HuH-7 (cell line): ENCODE measurements around the gene ZNF385D.
"Not testable (repeated sequence)": the region's sequence is repeated elsewhere in the genome, so short reads cannot be mapped to it uniquely, and the experiment has no call there.

Experiments used
- DNase-seq: peaks from one replicate; pipeline ENCODE4 v3.0.0; 2011; ENCODE audit warnings: low spot score

The ZNF385D gene

GRCh38 chr3:21446027-21446426 lies 305.0 kb downstream of the ZNF385D start:
- DNase-seq, result no peak

GRCh38 chr3:21441821-21442220 lies 309.2 kb downstream of the ZNF385D start:
- no peak for DNase-seq

DNA sequence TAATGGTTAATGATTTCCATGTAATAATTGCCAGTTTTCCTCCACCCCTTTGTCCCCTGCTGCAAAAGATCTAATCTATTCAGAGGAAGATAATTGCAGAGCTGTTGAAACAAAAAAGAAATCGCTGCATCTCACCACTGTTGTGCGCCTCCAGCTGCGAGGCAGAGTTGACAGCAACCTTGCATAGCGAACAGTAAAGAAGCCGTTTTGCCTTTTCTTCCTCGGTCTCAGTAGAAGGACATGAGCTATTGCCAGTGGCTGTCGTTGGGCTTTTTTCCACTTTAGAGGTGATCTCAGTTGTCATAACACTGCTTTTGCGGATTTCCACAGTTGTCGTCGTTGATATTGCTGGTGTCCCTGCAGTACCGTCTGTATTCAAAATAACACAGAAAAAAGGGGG lies 314.2 kb downstream of the ZNF385D start:
- no peak for DNase-seq

DNA sequence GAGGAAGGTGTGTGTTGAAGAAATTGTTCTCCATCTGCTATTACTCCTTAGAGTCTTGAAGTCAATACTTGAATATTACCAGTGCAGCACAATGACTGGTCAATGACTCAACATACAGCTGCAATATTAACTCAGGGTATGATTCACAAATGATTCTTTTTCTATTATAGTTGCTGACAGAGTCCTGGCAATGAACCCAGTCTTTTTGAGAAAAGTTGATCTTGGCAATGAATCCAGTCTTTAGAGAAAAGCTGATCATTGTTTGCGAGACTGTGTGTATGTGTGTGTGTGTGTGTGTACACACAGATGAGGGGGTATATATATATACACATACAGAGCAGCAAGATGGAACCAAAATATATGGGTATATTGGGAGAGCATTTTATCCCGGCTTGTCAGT lies 315.1 kb downstream of the ZNF385D start:
- DNase-seq, result no peak

DNA sequence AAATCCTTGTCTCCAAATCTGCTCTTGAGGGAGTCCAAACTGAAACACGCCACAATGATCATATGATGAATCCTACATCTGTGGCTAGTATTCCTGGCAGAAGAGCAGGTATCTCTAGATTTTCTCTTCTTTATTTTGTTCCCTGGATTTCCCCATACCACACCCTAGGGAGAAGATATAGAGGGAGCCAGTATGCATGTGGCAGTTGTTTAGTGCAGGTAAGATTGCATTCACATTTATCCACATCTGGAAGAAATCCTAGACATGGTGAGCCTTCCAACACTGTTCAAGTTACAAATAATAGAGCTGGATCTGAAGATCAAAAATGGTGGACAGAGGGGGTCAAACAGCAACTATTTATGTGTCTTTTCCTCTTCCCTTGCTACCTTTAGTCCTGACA lies 316.7 kb downstream of the ZNF385D start:
- DNase-seq, result no peak

- DNase-seq, result no peak
Observed at GRCh38 chr3:21433751-21434150, 317.3 kb downstream of the ZNF385D start.

- no peak for DNase-seq
Observed at GRCh38 chr3:21426920-21427319, 324.1 kb downstream of the ZNF385D start.

GRCh38 chr3:21425715-21426114 lies 325.3 kb downstream of the ZNF385D start:
- no peak for DNase-seq

DNA sequence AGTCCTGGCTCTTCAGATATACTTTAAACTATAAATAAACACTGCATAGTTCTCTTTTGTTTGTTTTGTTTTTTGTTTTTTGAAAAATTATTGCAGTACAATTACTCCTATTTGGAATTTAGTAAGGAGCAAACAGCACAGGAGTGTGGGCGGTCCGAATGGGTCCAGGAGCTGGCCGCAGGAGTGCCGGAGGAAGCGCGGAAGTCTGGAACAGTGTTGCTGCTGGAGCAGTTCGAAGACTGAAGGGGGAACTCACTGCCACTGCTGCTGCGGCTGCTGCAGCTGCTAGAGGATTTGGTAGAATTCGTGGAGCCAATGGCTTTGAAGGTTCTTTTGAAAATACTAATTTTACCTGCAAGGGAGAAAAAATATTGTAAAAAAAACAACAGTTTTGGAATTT lies 329.9 kb downstream of the ZNF385D start:
- DNase-seq, result no peak

GRCh38 chr3:21417991-21418390 lies 333.0 kb downstream of the ZNF385D start:
- no peak for DNase-seq

GRCh38 chr3:21414506-21414905 lies 336.5 kb downstream of the ZNF385D start:
- no peak for DNase-seq

- DNase-seq, result no peak
Observed at GRCh38 chr3:21411058-21411457, 340.0 kb downstream of the ZNF385D start.

DNA sequence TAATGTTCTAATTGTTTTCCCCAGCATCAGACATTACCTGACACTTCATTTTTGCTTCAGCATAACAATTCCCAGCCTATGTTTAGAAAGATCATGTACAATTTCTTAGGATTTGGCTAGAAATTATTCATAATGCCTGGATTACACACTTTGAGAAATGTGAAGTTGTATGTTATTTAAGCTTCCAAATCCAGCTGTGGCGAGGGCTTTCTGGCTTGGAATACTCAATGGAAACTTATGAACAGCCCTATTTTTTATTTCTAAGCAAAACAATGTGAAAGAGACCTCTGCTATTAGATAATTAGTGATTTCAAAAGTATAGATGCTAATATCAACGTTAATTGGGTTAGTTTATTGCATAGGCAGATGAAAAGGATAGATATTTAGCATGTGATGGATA lies 341.6 kb downstream of the ZNF385D start:
- no peak for DNase-seq

DNA sequence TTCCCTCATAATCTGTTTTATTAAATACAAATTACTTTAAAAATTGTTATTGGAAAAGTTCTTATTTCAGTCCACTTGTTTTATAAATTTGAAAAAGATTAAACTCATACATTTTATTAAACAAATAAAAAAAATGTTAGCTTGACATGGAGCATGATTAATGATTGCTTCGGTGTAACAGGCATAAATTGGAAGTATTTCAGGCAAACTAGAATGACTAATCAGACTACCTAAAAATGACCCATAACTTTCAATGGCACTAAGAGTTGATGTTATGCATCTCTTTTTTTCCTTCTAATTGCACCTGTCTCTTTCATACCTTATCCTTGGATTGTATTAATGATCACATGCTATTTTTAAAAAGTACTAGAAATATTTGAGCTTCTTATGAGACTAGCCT lies 343.3 kb downstream of the ZNF385D start:
- no peak for DNase-seq

DNA sequence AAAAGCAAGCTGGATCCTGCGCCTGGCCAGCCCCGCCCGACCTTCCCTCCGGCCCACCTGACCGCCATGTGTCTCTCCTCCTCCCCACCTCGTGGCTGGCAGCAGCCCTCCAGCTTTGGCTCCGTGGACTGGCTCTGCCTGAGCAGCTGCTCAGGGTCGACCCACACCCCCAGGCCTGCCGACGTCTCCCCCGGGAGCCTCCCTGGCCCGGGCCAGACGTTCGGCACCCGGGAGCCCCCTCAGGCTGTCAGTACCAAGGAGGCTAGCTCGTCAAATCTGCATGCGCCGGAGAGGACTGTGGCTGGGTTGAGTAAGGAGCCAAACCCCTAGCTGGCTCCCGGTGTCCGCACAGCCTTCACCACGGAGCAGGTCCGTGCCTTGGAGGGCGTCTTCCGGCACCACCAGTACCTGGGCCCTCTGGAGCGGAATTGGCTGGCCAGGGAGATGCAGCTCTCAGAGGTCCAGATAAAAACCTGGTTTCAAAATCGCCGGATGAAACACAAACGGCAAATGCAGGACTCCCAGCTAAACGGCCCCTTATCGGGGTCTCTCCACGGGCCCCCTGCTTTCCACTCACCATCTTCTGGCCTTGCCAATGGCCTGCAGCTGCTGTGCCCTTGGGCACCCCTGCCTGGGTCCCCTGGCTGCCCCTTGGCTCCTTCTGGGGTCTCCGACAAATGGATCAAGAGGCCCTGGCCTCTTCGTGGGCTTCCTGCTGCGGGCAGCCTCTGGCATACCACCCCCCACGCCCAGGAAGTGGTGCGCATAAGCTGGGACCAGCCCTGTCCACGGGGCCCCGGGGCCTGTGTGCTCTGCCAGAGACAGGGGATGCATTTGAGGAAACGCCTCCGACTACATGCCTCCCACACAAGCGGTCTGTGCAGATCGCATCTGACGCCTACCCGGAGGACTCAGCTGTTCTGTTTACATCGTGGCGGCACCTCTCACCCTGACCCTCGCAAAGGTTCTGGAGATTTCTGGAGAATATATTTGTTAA lies 345.0 kb downstream of the ZNF385D start:
- DNase-seq, result no peak

DNA sequence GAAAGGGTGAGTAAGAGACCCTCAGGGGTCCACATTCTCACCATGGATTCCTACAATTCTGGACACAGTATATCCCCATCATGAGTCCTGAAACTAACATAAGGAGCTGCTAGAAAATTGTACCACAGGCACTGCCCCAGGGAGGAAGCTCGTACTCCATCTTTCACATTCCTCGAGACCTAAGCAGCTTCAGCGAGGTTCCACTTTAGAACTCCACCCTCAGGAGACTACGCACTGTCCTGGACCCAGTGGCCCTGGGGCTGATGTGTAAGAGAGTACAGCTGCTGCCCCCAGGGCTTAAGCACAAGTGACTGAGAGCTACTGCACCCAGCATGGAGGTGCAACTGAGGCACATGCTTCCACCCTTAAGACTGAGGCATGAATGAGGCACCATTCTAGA lies 352.5 kb downstream of the ZNF385D start:
- no peak for DNase-seq

- DNase-seq, result no peak
Observed at GRCh38 chr3:21393683-21394311, 357.2 kb downstream of the ZNF385D start.

DNA sequence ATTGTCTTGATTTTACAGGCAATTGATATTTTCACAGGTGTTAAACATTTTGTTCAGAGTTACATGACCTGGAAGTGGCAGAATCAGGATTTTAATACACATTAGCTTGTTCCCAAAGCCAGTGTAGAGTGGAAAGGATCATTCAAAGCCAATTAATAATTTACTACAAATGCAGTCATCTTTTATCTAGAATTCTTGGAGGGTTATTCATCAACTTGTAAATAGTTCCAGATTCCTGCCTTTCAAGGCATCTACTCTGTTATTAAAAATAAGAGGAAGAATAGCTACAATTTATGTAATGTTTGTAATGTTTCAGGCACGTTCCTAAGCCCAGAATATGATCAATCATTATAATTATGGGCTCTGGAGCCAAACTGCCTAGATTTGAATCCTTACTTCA lies 358.5 kb downstream of the ZNF385D start:
- DNase-seq, result no peak

GRCh38 chr3:21390856-21391255 lies 360.2 kb downstream of the ZNF385D start:
- DNase-seq, result no peak

- DNase-seq, result no peak
Observed at GRCh38 chr3:21390136-21390535, 360.9 kb downstream of the ZNF385D start.

DNA sequence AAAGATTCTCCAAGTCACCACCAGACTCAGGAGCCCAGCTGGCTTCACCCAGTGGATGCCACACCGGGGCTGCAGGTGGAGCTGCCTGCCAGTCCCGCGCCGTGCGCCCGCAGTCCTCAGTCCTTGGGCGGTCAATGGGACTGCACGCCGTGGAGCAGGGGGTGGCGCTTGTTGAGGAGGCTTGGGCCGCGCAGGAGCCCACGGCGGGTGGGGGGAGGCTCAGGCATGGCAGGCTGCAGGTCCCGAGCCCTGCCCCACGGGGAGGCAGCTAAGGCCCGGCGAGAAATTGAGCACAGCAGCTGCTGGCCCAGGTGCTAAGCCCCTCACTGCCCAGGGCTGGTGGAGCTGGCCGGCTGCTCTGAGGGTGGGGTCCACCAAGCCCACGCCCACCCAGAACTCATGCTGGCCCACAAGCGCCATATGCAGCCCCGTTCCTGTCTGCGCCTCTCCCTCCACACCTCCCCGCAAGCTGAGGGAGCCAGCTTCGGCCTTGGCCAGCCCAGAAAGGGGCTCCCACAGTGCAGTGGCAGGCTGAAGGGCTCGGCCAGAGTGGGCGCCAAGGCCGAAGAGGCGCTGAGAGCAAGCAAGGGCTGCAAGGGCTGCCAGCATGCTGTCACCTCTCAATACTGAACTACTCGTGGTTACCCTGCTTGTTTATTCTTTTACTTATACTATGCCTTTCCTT lies 363.7 kb downstream of the ZNF385D start:
- not testable (repeated sequence) for DNase-seq

DNA sequence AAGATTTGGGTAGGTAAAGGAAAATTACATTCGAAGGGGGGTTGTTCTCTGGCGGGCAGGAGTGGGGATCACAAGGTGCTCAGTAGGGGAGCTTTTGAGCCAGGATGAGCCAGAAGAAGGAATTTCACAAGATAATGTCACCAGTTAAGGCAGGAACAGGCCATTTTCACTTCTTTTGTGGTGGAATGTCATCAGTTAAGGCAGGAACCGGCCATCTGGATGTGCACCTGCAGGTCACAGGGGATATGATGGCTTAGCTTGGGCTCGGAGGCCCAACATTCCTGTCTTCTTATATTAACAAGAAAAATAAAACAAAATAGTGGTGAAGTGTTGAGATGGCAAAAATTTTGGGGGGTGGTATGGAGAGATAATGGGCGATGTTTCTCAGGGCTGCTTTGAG lies 373.0 kb downstream of the ZNF385D start:
- not testable (repeated sequence) for DNase-seq
